Lung (tissue), 12 donors: ENCODE data around the gene AFF1. TPM values are rescaled to one million over a fixed set of nuclear protein-coding genes. Genes with fewer than 3 reads are reported as not detected.

Experiments
- ATAC-seq: fragments of 200-7000 bp; cut with Tn5 transposase; one replicate; pipeline ENCODE4 v1.9.1; 2020; ENCODE audit warnings: moderate number of reproducible peaks; ENCODE audit not compliant: insufficient read depth, low FRiP score
- DNase-seq, 3 donors: peaks; one replicate each; pipeline ENCODE4 v3.0.0-alpha.2; 2013 to 2017
- H3K27ac ChIP-seq, 2 donors: one replicate each; pipeline ENCODE4 v1.5.1; 2013; ENCODE audit warnings: mild to moderate bottlenecking in 2 of 2, moderate library complexity in 2 of 2, control low read depth in 1 of 2, inconsistent platforms in 1 of 2, low read depth in 1 of 2, low read length in 1 of 2
- H3K27me3 ChIP-seq, 3 donors: one replicate each; pipeline ENCODE4 v1.5.1; 2013; ENCODE audit warnings: low read length in 2 of 3; ENCODE audit not compliant: control insufficient read depth in 3 of 3, insufficient read depth in 3 of 3
- H3K36me3 ChIP-seq, 4 donors: one replicate each; pipeline ENCODE4 v1.5.1; 2013; ENCODE audit warnings: low read length in 4 of 4, mild to moderate bottlenecking in 1 of 4, moderate library complexity in 1 of 4; ENCODE audit not compliant: control insufficient read depth in 4 of 4, insufficient read depth in 4 of 4
- H3K4me1 ChIP-seq, 5 donors: one replicate each; pipeline ENCODE4 v1.5.1; 2013; ENCODE audit warnings: low read length in 5 of 5, mild to moderate bottlenecking in 2 of 5, moderate library complexity in 1 of 5; ENCODE audit not compliant: control insufficient read depth in 5 of 5, insufficient read depth in 5 of 5
- H3K4me3 ChIP-seq: one replicate; pipeline ENCODE4 v1.5.1; 2013; ENCODE audit warnings: mild to moderate bottlenecking, control low read depth, moderate library complexity
- H3K9ac ChIP-seq, 2 donors: one replicate each; pipeline ENCODE4 v1.5.1; 2013; ENCODE audit warnings: low read length in 2 of 2, control low read depth in 1 of 2; ENCODE audit not compliant: insufficient read depth in 1 of 2
- H3K9me3 ChIP-seq, 4 donors: one replicate each; pipeline ENCODE4 v1.5.1; 2013; ENCODE audit warnings: low read length in 3 of 4, mild to moderate bottlenecking in 1 of 4, moderate library complexity in 1 of 4; ENCODE audit not compliant: control insufficient read depth in 4 of 4, insufficient read depth in 3 of 4
- CTCF ChIP-seq: IDR thresholded peaks from 2 replicates; pipeline ENCODE4 v1.5.1; 2012; ENCODE audit warnings: mild to moderate bottlenecking; ENCODE audit errors: control extremely low read depth, extremely low read depth
- WGBS, 2 donors: extraction: QIAGEN DNeasy Blood & Tissue Kit; methylation state at CpG; one replicate each; pipeline ENCODE4 v1.1.7; 2013; 5-methylcytosine and 5-hydroxymethylcytosine counted together
- polyA plus RNA-seq, 2 donors: library from polyadenylated mRNA; stranded (reverse); fragments of 200-250 nt; gene quantifications; one replicate each; pipeline ENCODE4 v1.2.1, GENCODE V29; 2013
- total RNA-seq, 2 donors: library from RNA; depleted of rRNA in 1 of 2; stranded (reverse); fragments of >200 nt in 1 of 2; gene quantifications; one replicate each; pipeline ENCODE4 v1.2.1, GENCODE V29; 2014 to 2021
- donor health status: control.
- donor health status: control.
- donor health status: Bipolar disorder and iron deficiency.
- donor health status: healthy.
- donor health status: DM: yes; HTN: yes; CAD: no.

AFF1 gene
- total and polyA plus RNA-seq, 4 donors: 9.5 to 79.0 (median 35.8) TPM

GRCh38 chr4:86939729-86940575 lies 5.1 kb downstream of the AFF1 start:
- WGBS, 2 donors: 59 to 67% methylated on average over 8 of the region's 8 CpGs
- H3K4me3 ChIP-seq: no peak overlapping the region
- H3K4me1 ChIP-seq: peaks cover 0 to 29% (median 9%) of the 10 kb centered on the region in 5 donors
- DNase-seq: no peak
- no peak for ATAC-seq
- H3K9ac ChIP-seq: peak overlapping the region in 1 of 2 donors; percentile 62
- no peaks in the 10 kb centered on the region for H3K36me3 ChIP-seq
- H3K27ac ChIP-seq: peak overlapping the region in 1 of 2 donors; percentile 78
- H3K9me3 ChIP-seq: no peaks in the 10 kb centered on the region
- no peak for TF ChIP-seq CTCF
- no peaks in the 10 kb centered on the region for H3K27me3 ChIP-seq

- Histone ChIP-seq H3K27me3 (no peaks in the 10 kb centered on the region), H3K27ac (peak overlapping the region in 1 of 2 donors; percentile 18), H3K4me1 (peaks cover 0 to 31% (median 9%) of the 10 kb centered on the region in 5 donors), H3K9ac (no peak overlapping the region), H3K9me3 (no peaks in the 10 kb centered on the region), H3K4me3 (no peak overlapping the region), H3K36me3 (no peaks in the 10 kb centered on the region)
- DNase-seq (no peak), ATAC-seq (no peak)
- 95 to 97% methylated on average over 15 of the region's 15 CpGs for WGBS, 2 donors
- no peak for TF ChIP-seq CTCF
These were observed 6.2 kb downstream of the AFF1 start for GRCh38 chr4:86940920-86941460.

GRCh38 chr4:86942185-86942666 lies 7.4 kb downstream of the AFF1 start:
- Histone ChIP-seq H3K9me3 (no peaks in the 10 kb centered on the region), H3K27ac (no peak overlapping the region), H3K9ac (no peak overlapping the region), H3K27me3 (no peaks in the 10 kb centered on the region), H3K4me3 (no peak overlapping the region), H3K4me1 (peaks cover 6 to 31% (median 11%) of the 10 kb centered on the region in 5 donors), H3K36me3 (no peaks in the 10 kb centered on the region)
- ATAC-seq (no peak), DNase-seq (no peak)
- WGBS, 2 donors: 75 to 84% methylated on average over 1 of the region's 1 CpG
- TF ChIP-seq CTCF: no peak
